LNCaP clone FGC (cell line): ENCODE results near the gene LRRC10B.

Experiments used
- DNase-seq: peaks from one replicate; pipeline ENCODE4 v3.0.0-alpha.2; 2011; ENCODE audit warnings: low read depth
- H3K4me3 ChIP-seq: 2 replicates; pipeline ENCODE4 v1.5.1; 2011; ENCODE audit warnings: mild to moderate bottlenecking, low read depth, low read length, control low read depth
- CTCF ChIP-seq: IDR thresholded peaks from 2 replicates; pipeline ENCODE4 v1.5.1; 2012; ENCODE audit warnings: mild to moderate bottlenecking; ENCODE audit not compliant: control insufficient read depth, insufficient read depth; ENCODE audit errors: extremely low read depth

LRRC10B gene

GRCh38 chr11:61532134-61533038 lies 23.8 kb downstream of the LRRC10B start:
- DNase-seq: no peak
- TF ChIP-seq CTCF: peak; percentile 79
- H3K4me3 ChIP-seq: no peak overlapping the region

DNA sequence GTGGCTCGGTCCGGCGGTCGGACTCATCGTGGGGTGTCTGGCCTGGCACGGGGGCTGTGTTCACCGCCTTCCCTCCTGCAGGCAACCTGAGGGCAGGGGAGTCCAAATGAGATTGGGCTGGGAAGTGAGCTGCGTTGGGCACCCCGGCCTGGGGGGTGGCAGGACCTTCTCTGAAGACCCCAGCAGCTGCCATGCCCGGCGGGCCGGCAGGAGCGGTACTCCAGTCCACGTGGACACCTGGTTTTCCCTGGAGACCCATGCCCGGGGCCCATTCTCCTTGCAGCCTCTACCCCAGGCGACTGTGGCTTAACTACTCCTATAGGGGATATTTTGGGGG lies 24.5 kb downstream of the LRRC10B start:
- H3K4me3 ChIP-seq: no peak overlapping the region
- DNase-seq: no peak
- no peak for TF ChIP-seq CTCF

DNA sequence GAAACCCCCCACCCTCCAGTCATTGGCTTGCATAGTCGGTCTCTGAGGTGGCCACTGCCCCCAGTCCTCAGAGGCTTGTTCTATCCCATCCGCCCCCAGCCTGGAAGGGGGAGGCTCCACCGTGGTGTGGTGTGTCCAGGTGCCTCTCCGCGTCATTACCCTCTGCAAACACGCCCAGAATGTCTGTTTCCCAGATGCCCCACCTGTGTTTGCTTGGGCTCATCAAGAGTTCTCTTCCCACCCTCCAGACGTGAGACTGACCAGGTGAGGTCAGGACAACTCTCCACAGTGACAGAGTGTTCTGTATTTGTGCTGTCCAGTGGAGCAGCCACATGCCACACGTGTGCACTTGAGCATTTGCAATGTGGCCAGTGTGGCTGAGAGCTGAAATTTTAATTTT lies 24.9 kb downstream of the LRRC10B start:
- DNase-seq: peak; percentile 40
- TF ChIP-seq CTCF: no peak
- no peak overlapping the region for H3K4me3 ChIP-seq

GRCh38 chr11:61534025-61534932 lies 25.7 kb downstream of the LRRC10B start:
- H3K4me3 ChIP-seq: no peak overlapping the region

GRCh38 chr11:61534933-61535839 lies 26.6 kb downstream of the LRRC10B start:
- no peak for TF ChIP-seq CTCF
- no peak overlapping the region for H3K4me3 ChIP-seq
- DNase-seq: no peak

More at GRCh38 chr11:61534025-61534932, 25.7 kb downstream of the LRRC10B start:
- no peak for TF ChIP-seq CTCF
- no peak for DNase-seq

DNA sequence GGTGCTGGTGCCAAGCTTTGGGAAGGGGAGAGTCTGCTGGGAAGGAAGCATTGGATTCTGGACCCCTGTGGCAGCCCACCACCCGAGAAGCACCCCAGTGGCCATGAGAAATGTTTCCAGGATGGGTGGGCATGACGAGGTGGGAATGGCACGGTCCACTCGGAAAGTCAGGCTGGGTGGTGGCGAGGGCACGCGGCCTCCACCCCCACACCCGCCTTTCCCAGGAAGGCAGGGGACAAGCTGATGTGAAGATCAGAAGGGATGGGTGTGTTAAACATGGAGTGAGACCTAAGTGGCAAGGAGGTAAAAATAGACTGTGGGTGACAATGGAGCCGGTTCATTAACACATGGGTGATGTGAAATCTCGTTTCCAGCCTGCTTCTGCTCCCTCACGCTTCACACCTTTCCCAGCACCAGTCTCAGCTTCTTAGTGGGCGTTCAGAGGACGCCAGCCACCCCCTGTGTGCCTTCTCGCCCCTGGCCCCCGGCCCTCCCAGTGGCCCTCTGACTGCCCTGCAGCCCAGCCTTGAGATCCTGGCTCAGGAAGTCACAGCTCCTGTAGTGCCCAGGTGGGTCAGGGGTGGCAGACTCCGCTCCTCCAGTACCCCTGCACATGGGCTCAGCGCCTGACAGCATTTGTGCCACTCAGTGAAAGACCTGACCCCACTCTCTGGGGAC lies 27.6 kb downstream of the LRRC10B start:
- H3K4me3 ChIP-seq: no peak overlapping the region
- DNase-seq: no peak
- TF ChIP-seq CTCF: no peak
